ENCODE results near the gene SARNP.
A peak's percentile ranks its signal among the peaks of the same experiment; 100 is the strongest.
"Not testable (repeated sequence)": the region's sequence is repeated elsewhere in the genome, so short reads cannot be mapped to it uniquely, and the experiment has no call there.

Gene SARNP

GRCh38 chr12:55838361-55838760 lies 20.8 kb upstream of the SARNP start:
- no peak for DNase-seq

- DNase-seq, result not testable (repeated sequence)
Observed at GRCh38 chr12:55834400-55834799, 16.9 kb upstream of the SARNP start.

GRCh38 chr12:55833056-55833455 lies 15.5 kb upstream of the SARNP start:
- DNase-seq, result no peak

GRCh38 chr12:55831447-55831815 lies 13.9 kb upstream of the SARNP start:
- DNase-seq, result no peak

GRCh38 chr12:55830601-55831446 lies 13.3 kb upstream of the SARNP start:
- DNase-seq, result peak; percentile 38

- DNase-seq, result peak; percentile 30
Observed at GRCh38 chr12:55829967-55830600, 12.6 kb upstream of the SARNP start.

GRCh38 chr12:55828357-55828756 lies 10.8 kb upstream of the SARNP start:
- no peak for DNase-seq

GRCh38 chr12:55827806-55828205 lies 10.3 kb upstream of the SARNP start:
- no peak for DNase-seq

- DNase-seq, result no peak
Observed at GRCh38 chr12:55824726-55825125, 7.2 kb upstream of the SARNP start.

GRCh38 chr12:55823419-55823818 lies 5.9 kb upstream of the SARNP start:
- no peak for DNase-seq

- no peak for DNase-seq
Observed at GRCh38 chr12:55822228-55822627, 4.7 kb upstream of the SARNP start.

- DNase-seq, result no peak
Observed at GRCh38 chr12:55820679-55821078, 3.2 kb upstream of the SARNP start.

GRCh38 chr12:55818886-55819285 lies 1.4 kb upstream of the SARNP start:
- DNase-seq, result no peak

GRCh38 chr12:55818140-55818728 lies 710 bp upstream of the SARNP start:
- no peak for DNase-seq

GRCh38 chr12:55816881-55817344 lies 611 bp downstream of the SARNP start:
- no peak for DNase-seq

- no peak for DNase-seq
Observed at GRCh38 chr12:55815473-55815872, 2.1 kb downstream of the SARNP start.

GRCh38 chr12:55814257-55814656 lies 3.3 kb downstream of the SARNP start:
- no peak for DNase-seq

GRCh38 chr12:55812088-55812487 lies 5.4 kb downstream of the SARNP start:
- no peak for DNase-seq

- no peak for DNase-seq
Observed at GRCh38 chr12:55809274-55809673, 8.2 kb downstream of the SARNP start.

- DNase-seq, result no peak
Observed at GRCh38 chr12:55806982-55807381, 10.5 kb downstream of the SARNP start.

- DNase-seq, result no peak
Observed at GRCh38 chr12:55797550-55797949, 20.0 kb downstream of the SARNP start.

- DNase-seq, result no peak
Observed at GRCh38 chr12:55797068-55797467, 20.5 kb downstream of the SARNP start.

GRCh38 chr12:55795950-55796349 lies 21.6 kb downstream of the SARNP start:
- DNase-seq, result no peak

- no peak for DNase-seq
Observed at GRCh38 chr12:55789893-55790292, 27.6 kb downstream of the SARNP start.

Measured in stimulated activated CD4-positive, alpha-beta T cell treated with anti-CD3 and anti-CD28 coated beads, Interleukin-12 subunit alpha, Interleukin-12 subunit beta, amount 100 ng/mL, for 4 hours (primary cell).